Right ventricle myocardium superior (tissue), 1 donor: Measurements from ENCODE around the gene SPEF1. TPM values are rescaled to one million over a fixed set of nuclear protein-coding genes. Genes with fewer than 3 reads are reported as not detected.
A peak's percentile ranks its signal among the peaks of the same experiment; 100 is the strongest.
"Not testable (repeated sequence)": the region's sequence is repeated elsewhere in the genome, so short reads cannot be mapped to it uniquely, and the experiment has no call there.

Experiments used
- ATAC-seq: fragments of 200-7000 bp; cut with Tn5 transposase; one replicate; pipeline ENCODE4 v1.9.1; 2020; ENCODE audit warnings: mild to moderate bottlenecking; ENCODE audit not compliant: poor library complexity
- DNase-seq: peaks from one replicate; pipeline ENCODE4 v3.0.0-alpha.2; 2020
- intact Hi-C: fragments of 100-400 bp; cut with DNase I; formaldehyde crosslinking; loops from one replicate; pipeline ENCODE4 v1.11.2; 2022
- long read RNA-seq: library from polyadenylated mRNA; unstranded; transcript quantifications from one replicate; pipeline ENCODE4 v2.0.0, GENCODE V29; 2021
- total RNA-seq: library from RNA; stranded (reverse); fragmentation: NEBNext Ultra II Directional; extraction: Animal tissue kit (Norgen Biotek cat#: 25700); gene quantifications from one replicate; pipeline ENCODE4 v1.2.1, GENCODE V29; 2021
- donor health status: DM: no; HTN: yes; CAD: no; lungs with severe emphysema.

The SPEF1 gene, protein sequence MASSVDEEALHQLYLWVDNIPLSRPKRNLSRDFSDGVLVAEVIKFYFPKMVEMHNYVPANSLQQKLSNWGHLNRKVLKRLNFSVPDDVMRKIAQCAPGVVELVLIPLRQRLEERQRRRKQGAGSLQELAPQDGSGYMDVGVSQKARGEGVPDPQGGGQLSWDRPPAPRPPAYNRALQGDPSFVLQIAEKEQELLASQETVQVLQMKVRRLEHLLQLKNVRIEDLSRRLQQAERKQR
- 0.32 TPM for total RNA-seq
- long read RNA-seq, result 0 reads

DNA sequence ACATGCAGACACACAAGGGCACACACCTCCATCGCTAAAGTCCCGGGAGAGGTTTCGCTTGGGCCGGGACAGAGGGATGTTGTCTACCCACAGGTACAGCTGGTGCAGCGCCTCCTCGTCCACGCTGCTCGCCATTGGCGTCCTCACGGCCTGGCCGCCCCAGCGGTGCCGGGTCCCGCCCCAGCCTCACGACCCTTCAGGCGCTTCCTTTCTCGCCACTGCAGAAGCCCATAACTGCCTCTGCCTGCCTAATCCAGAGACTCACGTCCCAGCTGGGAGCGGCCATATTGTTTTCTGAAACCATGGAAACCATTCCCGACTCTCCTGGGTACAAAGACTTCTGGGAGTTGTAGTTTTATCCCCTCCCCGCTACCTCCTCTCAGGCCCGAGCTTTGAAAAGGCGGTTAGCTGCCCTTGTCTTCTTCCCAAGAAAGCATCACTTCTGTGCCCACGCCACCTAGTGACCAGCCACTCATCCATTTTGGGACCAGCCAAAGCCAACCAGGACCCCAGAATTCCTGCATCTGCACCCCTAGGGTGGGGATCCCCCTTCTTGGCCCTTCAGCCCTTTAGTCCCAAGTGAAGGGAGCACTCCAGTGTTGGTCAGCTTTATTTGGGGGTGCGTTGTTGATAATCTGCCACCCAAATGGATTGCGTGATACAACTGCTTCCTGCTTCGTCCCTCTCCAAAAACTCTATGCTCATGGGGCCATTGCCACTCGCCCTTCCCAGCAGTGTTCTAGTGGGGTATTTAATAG, at the start of gene SPEF1:
TSS of gene SPEF1 (minus strand) at position 296 of the 758 bp plus-strand sequence. CDS start at position 135, 161 bp downstream.
- peak; percentile 80 for DNase-seq
- intact Hi-C loops, result no loop called here

GRCh38 chr20:3829891-3830290, 48.6 kb upstream of the SPEF1 start:
- ATAC-seq, DNase-seq, intact Hi-C loops: not testable (repeated sequence)

More for the DNA sequence above, at the start of gene SPEF1:
- ATAC-seq, result peak; percentile 80

DNA sequence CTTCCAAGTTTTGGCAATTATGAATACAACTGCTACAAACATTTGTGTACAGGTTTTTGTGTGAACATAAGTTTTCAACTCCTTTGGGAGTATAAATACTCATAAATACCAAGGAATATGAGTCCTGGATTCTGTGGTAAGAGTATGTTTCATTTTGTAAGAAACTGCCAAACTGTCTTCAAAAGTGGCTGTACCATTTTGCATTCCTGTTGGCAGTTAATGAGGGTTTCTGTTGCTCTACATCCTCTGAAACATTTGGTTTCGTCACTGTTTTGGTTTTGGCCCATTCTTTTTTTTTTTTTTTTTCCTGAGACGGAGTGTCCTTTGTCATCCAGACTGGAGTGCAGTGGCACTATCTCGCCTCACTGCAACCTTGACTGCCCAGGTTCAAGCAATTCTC, 47.5 kb upstream of the SPEF1 start:
- DNase-seq, result no peak
- ATAC-seq, result no peak
- intact Hi-C loops, result no loop called here

DNA sequence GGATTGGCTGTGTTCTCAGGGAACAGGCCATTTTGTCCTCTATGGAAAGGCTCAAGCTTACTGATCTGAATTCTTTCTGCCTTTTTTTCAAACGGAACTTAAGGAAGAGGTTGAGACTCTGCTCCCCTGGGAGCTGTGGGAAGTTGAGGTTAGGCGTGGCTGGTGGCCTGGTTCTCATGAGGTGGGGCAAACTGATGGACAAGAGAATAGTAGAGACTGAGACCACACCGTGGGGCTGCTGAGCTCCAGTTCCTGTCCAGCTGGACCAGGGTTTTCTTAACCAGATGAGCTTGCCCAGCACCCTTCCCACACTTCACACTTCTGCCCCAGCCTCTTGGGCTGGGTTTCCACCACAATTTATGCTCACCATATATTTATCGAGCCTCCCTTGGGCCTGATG, 45.2 kb upstream of the SPEF1 start:
- intact Hi-C loops, result no loop called here
- ATAC-seq (no peak), DNase-seq (no peak)

DNA sequence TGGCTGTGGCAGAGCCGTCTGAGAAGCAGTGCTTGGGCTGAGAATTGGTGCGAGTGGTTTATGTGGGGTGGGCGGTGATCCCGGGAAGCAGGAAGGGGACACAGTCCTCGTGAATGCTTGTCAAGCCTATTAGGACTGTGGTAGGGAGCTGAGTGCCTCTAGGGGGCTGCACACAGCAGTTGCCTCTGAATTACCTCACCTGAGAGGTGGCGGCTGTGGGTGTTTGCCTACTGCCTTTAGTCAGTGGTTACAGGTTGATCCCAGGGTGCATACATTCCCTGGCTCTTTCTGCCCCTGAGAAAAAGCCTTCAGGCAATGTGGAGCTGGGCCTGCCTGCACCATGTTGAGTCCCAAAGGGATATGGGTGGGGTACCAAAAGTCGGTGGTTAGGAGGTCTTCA, 44.3 kb upstream of the SPEF1 start:
- DNase-seq, result no peak
- ATAC-seq, result no peak
- intact Hi-C loops, result no loop called here

DNA sequence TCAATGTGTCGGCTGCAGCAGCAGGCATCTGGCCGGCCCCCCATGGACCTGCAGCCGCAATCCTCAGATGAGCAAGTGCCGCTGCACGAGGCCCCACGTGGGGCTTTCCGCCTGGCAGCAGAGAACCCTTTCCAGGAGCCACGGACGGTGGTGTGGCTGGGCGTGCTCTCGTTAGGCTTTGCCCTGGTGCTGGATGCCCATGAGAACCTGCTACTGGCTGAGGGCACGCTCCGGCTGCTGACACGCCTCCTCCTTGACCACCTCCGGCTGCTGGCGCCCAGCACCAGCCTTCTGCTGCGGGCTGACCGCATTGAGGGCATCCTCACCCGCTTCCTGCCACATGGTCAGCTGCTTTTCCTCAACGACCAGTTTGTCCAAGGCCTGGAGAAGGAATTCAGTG, 42.6 kb upstream of the SPEF1 start:
- ATAC-seq (no peak), DNase-seq (no peak)
- intact Hi-C loops, result no loop called here

- ATAC-seq (no peak), DNase-seq (no peak)
- intact Hi-C loops, result no loop called here
Observed at GRCh38 chr20:3821996-3822395, 40.7 kb upstream of the SPEF1 start.

GRCh38 chr20:3820901-3821727, 39.9 kb upstream of the SPEF1 start:
- ATAC-seq (no peak), DNase-seq (no peak)
- intact Hi-C loops, result no loop called here

DNA sequence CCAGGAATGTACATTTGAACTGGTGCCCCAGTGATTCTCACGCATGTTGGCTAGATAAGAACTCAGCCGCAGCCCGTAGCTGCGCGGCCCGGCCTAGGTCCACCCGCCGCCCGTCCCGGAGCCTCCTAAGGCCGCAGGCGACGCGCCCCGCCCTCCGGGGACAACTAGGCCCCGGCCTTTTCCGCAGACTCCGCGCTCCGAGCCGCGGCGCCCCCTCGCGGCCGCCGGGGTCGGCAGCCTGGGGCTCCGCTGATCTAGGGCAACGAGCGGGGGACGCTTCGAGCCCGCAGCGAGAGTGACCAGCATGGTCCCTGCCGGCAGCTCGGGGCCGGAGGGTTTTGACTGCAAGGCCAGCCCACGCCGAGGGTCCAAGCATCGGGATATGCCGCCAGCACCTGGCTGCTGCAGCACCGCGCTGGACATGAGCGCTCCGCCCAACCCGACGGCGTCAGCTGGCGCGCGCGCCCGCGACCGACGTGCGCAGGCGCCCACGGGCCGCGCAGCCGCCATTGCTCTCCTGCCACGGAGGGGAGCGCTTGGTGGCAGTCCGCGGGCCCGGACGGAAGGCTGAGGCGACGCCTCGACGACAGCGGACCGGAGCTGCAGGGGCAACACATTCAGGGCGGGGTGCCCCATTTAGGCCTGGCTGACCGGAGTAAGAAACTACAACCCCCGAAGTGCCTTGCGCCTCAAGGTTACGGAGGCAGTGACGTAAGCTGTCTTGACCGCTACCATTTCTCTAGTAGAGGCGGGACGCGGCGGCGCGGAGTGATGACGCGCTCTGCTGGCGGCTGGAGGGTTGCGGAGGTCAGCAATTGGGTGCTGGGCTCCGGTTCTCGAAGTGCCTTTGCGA, 39.0 kb upstream of the SPEF1 start, which contains the start of gene AP5S1:
TSS of gene AP5S1 (plus strand) at position 500 of the 853 bp plus-strand sequence. CDS start 1,571 bp downstream, outside the sequence.
- peak; percentile 96 for ATAC-seq
- DNase-seq, result peak; percentile 99
- intact Hi-C loops, result no loop called here

DNA sequence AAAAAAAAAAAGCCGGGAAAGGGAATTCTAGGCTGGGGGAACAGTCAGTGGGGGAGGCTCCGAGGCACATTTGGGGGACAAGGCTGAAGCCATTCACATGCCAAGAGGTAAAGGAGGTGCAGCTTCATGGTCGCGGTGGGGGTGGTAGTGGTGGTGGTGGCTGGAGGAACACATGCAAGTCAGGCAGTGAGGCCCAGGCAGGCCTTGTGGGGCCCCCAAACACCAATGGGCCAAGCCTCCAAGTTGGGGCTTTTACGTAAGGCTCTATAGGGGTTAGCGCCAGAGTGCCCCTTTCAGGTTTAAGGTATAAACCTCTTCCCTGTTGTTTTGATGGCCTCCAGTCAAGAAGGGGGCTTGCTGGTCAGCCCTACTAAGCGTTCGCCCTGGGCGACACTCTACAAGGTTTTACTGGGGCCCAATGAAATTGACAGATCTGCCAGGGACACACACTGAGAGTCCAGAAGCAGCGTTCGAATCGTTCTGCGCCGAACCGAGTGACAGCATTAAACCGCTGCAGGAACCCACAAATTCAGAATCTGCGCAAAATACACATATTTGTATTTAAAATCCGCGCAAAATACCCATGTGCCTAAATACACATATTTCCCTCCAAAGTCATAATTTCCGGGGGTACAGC, 38.3 kb upstream of the SPEF1 start:
- no peak for DNase-seq
- intact Hi-C loops, result loop anchor here (2.0 kb wide), 1 partner anchor 29 kb away; no protein-coding TSS in a partner anchor

DNA sequence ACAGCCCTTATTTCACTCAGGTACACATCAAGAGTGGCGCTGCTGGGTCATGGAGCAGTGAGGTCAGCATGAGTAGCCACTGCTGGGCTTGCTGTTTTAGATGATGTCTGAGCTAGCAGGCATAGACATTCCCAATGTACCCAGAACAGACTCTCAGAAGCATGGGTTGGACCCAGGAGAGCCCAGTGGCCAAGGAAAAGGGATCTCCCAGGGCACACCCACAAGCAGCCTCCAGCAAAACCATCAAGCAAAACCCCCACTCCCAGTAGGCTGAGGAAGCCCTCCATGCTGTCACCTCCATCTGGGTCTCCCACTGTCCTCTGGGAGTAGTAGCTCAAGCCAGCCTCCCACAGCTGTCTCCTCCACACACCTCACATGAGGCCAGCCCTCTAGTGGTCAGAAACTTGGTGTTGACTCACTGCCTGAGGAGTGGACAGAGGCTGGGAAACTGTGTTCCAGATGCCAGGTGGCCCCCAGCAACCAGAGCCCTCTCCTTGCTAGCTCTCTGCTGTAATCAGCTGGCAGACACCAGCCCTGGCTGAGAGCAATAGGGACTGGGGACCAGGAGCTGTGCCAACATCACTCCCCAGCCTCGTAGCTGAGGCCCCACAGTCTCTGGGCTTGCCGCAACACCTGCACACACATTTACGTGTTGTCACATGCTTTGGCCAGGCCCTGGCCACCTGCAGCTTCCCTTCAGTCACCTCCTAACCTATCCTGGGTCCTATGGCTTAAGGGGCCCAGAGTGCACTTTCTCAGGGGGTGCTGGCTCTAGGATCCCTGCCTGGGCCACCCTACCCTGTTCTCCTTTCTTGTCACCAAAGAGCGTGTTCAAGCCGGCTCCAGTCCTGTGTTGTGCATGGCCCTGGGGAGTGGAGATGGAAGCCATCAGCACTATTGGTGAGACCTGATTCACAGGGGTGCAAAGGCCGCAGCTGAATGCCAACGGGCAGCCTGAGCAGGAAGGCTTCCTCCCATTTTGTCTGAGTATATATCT, 37.2 kb upstream of the SPEF1 start:
- DNase-seq (peak; percentile 78), ATAC-seq (peak; percentile 27)
- intact Hi-C loops, result loop anchor here (2.0 kb wide), 1 partner anchor 28 kb away; no protein-coding TSS in a partner anchor

More for the DNA sequence above, 38.3 kb upstream of the SPEF1 start:
- no peak for ATAC-seq

DNA sequence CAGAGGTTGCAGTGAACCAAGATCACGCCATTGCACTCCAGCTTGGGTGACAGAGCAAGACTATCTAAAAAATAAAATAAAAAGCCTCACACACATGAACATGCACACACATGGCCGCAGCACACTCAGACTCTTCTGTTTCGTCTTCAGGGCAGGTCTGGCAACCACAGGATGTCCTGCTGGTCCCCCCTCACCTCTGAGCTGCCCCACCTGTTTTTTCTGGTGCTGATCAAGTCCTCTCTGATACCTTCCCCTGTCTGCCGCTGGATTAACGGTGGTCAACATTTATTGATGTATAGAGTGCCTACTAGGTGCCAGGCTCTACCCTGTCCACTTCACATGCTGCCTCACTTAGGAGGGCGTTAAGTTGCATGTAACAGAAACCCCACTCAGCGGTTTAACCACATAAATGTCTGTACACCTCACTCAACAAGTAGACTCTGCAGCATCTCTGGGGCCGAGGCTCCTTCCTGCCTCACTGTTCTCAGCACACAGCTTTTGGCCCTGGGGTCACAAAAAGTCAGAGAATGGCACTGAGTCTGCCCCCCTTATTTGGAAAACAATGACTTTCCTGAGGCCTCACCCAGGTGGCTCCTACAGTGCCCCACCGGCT, 34.6 kb upstream of the SPEF1 start:
- intact Hi-C loops, result no loop called here
- DNase-seq (no peak), ATAC-seq (no peak)

DNA sequence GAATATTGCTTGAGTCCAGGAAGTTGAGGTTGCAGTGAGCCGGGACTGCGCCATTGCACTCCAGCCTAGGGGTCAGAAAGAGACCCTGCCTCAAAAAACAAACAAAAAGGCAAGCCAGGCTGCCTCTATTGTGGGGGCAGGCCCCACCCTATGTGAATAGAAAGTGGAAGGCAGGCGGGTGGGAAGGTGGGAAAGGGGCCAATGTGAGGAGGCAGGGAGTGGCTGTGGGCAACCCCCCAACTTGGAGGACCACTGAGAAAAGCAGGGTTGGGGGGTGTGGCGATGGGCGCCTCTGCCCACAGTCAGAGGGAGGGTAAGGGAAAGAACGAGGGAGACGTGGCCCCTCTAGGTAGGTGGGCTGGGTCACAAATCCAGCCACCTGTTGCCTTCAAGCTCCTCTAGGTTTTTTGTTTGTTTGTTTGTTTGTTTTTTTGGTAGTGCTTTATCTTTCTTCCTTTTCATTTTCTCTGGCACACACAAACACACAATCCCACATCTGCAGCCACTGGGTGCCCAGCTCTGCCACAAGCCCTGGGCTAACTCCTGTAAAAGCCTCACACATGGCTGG, 33.8 kb upstream of the SPEF1 start:
- no peak for ATAC-seq
- intact Hi-C loops, result no loop called here

DNA sequence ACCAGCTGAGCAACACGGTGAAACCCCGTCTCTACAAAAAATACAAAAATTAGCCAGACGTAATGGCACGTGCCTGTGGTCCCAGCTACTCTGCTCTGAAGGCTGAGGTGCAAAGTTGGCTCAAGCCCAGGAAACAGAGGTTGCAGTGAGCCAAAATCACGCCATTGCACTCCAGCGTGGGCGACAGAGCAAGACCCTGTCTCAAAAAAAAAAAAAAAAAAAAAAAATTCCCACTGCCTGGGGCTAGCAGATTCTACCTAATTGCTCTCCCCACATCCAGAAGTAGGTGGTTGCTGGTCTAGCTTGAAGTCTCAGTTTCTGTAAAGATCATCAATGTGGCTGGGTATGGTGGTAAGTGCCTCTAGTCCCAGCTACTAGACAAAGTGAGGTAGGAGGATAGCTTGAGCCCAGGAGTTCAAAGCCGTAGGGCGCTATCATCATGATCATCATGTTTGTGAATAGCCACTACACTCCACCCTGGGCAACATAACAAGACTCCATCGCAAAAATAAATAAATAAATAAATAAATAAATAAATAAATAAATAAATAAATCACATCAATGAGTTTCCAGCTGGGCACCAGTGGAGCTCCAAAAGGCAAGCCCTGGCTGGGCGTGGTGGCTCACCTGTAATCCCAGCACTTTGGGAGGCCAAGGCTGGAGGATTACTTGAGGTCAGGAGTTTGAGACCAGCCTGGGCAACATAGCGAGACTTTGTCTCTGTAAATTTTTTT, 32.8 kb upstream of the SPEF1 start:
- intact Hi-C loops, result no loop called here
- ATAC-seq (no peak), DNase-seq (no peak)

More for the DNA sequence above, 33.8 kb upstream of the SPEF1 start:
- DNase-seq, result no peak
